K562 treated with DMSO at 1 percent for 4 hours (cell line): ENCODE measurements around the gene ALG2. TPM values are rescaled to one million over a fixed set of nuclear protein-coding genes. Genes with fewer than 3 reads are reported as not detected.

Source experiments
- total RNA-seq: library from RNA; unstranded; fragments of 300-600 nt; gene quantifications from 2 replicates; pipeline ENCODE4 v1.2.3, GENCODE V29; 2022; ENCODE audit not compliant: insufficient read depth

The ALG2 gene
- total RNA-seq, result 34.2 and 36.5 TPM in 2 replicates

GRCh38 chr9:99221621-99222415 lies at the start of gene ALG2, which contains the start of gene SEC61B:
Gene ALG2, minus strand, starts transcription at chr9:99221942. Its CDS starts 48 bp downstream, at chr9:99221894.
Gene SEC61B, plus strand, starts transcription at chr9:99222282. Its CDS starts 82 bp downstream, at chr9:99222364.

Other genes starting within 250 kb of the ALG2 start
- 9.4 and 12.0 TPM in 2 replicates for gene TGFBR1, start 116.8 kb downstream of the ALG2 start, total RNA-seq
- 409 and 439 TPM in 2 replicates for gene SEC61B, start 340 bp upstream of the ALG2 start, total RNA-seq